Transverse colon (tissue), 4 donors: ENCODE results near the gene RIN3.

Experiments
- EP300 ChIP-seq: sonication (generic); formaldehyde crosslinking; IDR thresholded peaks from one replicate; pipeline ENCODE4 v1.6.1; 2017; ENCODE audit warnings: antibody characterized with exemption, low read depth
- POLR2A ChIP-seq: fragments of 450-650 bp; IDR thresholded peaks from one replicate; pipeline ENCODE4 v1.6.1; 2016; ENCODE audit warnings: antibody characterized with exemption, mild to moderate bottlenecking, moderate library complexity
- POLR2AphosphoS5 ChIP-seq, 3 donors: sonication (generic); formaldehyde crosslinking; IDR thresholded peaks; one replicate each; pipeline ENCODE4 v1.6.1; 2016; ENCODE audit warnings: antibody characterized with exemption in 3 of 3
- TF ChIP-seq, protein P1 (sequence below), 5 experiments: fragments of 200-600 bp in 3 of 5; fragments of 450-650 bp in 2 of 5; sonication (generic) in 3 of 5; IDR thresholded peaks; 1 replicate in 2 of 5; 2 replicates in 3 of 5; pipeline ENCODE4 v1.5.1; 2016 to 2017; ENCODE audit warnings: antibody characterized with exemption in 5 of 5, inconsistent platforms in 3 of 5, mild to moderate bottlenecking in 2 of 5, moderate library complexity in 1 of 5

DNA sequence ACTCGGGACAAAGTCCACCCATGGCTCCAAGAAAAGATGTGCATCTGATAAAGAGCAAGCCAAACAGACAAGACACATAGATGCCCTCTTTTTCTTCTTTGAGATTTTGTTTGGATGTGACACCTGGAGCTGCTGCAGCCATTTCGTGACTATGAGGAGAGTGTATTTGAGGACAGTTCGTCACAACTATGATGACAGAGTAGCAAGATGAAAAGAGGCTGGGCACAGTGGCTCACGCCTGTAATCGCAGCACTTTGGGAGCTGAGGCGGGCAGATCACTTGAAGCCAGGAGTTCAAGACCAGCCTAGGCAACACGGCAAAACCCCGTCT lies 213.3 kb downstream of the RIN3 start:
- TF ChIP-seq POLR2AphosphoS5 (IDR thresholded peaks at IDR 0.05): no peak
- TF ChIP-seq, protein P1, sequence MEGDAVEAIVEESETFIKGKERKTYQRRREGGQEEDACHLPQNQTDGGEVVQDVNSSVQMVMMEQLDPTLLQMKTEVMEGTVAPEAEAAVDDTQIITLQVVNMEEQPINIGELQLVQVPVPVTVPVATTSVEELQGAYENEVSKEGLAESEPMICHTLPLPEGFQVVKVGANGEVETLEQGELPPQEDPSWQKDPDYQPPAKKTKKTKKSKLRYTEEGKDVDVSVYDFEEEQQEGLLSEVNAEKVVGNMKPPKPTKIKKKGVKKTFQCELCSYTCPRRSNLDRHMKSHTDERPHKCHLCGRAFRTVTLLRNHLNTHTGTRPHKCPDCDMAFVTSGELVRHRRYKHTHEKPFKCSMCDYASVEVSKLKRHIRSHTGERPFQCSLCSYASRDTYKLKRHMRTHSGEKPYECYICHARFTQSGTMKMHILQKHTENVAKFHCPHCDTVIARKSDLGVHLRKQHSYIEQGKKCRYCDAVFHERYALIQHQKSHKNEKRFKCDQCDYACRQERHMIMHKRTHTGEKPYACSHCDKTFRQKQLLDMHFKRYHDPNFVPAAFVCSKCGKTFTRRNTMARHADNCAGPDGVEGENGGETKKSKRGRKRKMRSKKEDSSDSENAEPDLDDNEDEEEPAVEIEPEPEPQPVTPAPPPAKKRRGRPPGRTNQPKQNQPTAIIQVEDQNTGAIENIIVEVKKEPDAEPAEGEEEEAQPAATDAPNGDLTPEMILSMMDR (IDR thresholded peaks at IDR 0.05): no peak
- no peak for TF ChIP-seq POLR2A
- TF ChIP-seq EP300: no peak
